ENCODE measurements around the gene LMOD2.
"Not testable (repeated sequence)": the region's sequence is repeated elsewhere in the genome, so short reads cannot be mapped to it uniquely, and the experiment has no call there.

Gene LMOD2, protein sequence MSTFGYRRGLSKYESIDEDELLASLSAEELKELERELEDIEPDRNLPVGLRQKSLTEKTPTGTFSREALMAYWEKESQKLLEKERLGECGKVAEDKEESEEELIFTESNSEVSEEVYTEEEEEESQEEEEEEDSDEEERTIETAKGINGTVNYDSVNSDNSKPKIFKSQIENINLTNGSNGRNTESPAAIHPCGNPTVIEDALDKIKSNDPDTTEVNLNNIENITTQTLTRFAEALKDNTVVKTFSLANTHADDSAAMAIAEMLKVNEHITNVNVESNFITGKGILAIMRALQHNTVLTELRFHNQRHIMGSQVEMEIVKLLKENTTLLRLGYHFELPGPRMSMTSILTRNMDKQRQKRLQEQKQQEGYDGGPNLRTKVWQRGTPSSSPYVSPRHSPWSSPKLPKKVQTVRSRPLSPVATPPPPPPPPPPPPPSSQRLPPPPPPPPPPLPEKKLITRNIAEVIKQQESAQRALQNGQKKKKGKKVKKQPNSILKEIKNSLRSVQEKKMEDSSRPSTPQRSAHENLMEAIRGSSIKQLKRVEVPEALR

DNA sequence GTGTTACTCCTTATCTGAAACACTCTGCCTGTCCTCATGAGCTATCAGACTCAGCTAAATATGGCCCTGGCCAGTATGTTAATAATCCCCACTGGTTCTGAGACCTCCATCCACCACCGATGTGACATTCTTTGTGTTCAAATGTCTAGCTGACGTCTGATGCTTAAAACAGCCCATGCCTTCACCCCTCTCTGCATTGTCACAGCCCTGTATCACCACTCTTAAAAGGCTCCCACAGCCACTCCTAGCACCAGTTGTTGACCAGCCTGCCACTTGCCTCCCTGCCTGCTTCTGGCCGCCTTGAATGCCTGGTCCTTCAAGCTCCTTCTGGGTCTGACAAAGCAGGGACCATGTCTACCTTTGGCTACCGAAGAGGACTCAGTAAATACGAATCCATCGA, at the start of gene LMOD2:
TSS of gene LMOD2 (plus strand) at position 253 of the 400 bp plus-strand sequence. CDS start at position 351, 98 bp downstream.
- DNase-seq (ENCODE audit: low spot score) = no peak

DNA sequence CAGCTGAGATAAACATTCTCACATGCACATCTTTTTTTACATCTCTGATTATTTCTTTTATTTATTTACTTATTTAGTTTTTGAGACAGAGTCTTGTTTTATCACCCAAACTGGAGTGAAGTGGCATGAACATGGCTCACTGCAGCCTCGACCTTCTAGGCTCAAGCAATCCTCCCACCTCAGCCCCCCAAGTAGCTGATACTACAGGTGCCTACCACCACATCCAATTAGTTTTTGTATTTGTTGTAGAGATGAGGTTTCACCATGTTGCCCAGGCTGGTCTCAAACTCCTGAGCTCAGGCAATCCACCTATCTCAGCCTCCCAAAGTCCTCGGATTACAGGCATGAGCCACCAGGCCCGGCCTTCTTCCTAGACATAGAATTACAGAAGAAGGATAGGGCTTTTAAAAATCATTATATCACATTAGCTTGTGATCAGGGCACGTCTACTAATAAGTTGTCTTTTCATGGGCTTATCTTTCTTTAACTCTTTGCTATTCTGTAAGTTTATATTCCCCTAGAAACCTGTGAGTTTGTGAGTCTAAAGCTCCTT, 48.2 kb upstream of the LMOD2 start:
- no peak for DNase-seq (ENCODE audit: low spot score)

DNA sequence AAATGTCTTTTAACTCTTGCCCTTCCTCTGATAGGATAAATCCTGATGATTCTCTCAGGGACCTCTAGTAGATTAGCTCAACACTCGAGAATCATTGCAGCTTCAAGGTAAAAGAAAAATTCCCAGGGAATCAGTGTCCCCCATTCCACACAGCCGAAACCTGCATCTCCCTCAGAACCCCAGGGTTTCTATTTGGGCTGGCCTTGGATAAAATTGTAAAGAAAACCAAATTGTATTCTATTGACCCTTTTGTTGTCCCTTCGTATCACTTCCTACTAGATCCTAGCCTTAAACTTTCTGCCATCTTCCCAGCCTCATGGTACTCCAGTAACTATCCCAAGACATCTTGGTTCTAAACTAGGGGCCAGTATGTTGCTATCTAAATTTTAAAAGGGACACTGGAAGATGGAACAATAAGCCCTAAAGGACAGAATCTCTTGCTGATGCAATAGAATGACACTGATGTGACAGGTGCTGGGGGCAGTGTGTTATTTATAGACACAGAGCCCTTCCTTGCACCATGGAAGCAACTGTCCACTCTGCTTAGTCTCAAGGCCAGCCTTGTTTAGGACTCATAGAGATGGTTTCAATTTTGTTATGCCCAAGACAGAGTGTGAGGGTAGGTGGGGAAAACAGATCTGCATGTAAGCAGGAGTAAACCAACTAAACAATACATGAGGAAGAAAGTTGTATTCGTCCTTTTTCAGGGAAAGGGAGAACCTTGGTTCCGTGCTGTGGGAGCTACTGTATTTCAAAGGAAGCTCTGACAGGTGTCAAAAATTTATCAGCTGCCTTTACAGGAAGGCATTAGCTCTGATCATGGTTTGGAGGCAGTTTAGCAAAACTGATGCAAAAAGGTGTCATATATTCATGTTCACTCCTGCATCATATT, 46.4 kb upstream of the LMOD2 start:
- DNase-seq (ENCODE audit: low spot score) = no peak

DNA sequence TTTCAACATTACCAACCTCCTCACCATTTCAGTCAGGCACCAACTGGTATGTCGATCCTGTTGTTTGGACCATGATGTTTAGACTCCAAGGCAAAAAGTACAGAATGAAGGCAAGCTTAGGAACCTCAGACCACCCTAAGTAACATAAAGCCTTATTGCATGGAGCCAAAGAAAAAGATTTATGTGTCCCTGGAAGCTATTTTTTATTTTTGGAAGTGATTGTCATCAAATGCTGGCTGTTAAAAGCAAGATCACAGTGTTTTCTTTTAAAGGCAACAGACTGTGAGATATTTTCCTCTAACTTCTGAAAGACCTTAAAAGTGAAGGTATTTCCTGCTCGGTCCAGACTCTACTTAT, 45.8 kb upstream of the LMOD2 start:
- no peak for DNase-seq (ENCODE audit: low spot score)

DNA sequence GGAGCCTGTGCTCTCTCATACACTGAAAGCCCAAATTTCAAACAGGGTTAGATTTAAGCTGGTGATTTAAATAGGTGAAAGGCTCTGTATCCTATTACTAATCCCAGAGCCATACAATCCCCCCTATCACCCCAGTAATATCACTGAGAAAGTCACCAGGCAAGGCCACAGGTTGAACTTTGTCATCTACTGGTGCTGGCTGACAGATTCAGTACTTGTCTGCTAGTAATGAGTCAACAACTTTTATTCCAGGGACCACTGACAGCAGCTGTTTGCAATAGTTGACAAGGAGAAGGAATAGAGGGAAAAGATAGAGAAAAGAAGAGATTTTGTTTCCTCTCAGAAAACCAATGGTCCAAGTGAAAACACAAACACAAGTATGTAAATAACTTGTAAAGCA, 43.6 kb upstream of the LMOD2 start:
- DNase-seq (ENCODE audit: low spot score) = no peak

DNA sequence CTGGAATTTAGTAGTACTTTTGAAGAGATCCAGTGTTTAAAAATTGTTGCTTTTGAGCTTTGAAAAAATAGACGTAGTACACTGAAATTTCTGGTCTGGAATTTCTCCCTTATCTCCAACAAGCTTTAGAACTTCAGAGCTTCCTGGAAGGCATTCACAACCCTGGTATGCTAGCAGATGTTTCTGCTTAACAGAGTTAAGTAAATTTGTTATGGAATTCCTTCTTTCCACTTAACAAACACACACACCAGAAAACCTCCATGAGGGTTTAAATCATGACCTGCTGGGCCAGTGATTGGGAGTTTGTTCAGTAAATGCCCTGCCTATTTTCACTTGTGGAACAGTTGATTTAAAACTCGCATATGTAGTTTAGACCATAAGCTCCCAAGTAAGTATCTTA, 40.3 kb upstream of the LMOD2 start:
- peak; percentile 65 for DNase-seq (ENCODE audit: low spot score)

DNA sequence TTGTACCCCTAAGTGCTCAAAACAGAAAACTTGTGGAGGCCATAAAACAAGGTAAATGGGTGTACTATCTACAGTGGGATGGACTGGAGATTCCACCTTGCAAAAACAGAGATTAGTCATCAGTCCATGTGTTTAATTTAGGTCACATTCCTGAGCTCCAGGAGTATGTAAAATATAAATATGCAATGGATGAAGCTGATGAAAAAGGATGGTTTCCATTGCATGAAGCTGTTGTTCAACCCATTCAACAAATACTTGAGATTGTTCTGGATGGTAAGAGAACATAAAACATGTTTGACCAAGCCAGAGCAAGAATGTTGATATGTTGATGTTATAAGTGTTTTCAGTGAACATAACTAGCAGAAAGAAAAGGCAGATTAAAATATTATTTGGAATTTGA, 39.4 kb upstream of the LMOD2 start:
- no peak for DNase-seq (ENCODE audit: low spot score)

DNA sequence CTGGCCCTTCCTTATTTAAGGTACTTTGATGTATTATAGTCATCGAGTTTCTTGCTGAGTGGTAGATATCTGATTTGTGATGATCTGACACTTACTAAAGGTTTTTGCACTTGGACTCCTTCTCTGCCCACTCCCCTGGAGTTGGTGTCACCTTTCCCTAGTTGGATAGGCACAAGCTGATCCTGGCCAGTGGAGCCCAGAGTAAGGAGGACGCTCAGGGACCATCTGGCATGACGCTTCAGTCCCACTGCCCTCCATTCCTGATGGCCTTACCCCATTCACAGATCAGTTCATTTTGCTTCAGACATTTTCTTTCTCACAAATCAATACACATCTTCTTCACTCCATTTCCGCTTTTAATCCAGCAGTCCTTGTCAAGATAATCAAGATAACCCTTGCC, 34.0 kb upstream of the LMOD2 start:
- DNase-seq (ENCODE audit: low spot score) = no peak

DNA sequence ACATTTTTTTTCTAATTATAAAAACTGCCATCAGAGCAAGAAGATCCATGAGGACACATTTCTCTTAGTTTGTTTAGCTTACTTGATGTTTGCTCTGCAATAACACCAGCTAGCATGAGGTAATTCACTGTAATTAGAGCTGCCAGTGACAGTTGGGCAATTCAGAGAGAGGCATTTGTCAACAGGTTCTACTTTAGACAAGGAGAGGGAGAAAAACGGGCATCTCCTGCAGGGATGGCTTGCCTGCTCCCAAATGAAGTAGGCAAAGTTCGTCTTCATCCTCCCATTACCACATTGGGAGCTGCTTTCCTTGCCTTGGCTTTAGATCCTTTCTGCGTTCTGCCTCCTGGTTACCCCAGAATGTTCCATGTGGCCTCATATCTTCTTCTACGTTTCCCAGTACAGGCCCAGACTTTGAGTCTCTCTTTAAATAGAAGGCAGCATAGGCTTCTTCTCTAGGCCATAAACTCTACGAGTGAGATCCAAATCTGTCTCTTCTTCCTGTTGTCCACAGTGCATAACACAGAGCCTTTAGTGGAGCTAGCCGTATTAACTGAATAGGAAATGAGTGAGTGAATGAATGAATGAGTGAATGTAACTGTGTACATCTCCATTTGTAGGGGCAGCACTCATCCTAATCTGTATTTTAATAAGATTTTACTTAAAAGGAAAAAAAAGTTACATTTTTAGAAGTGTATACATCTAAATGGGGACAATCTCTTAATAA, 32.8 kb upstream of the LMOD2 start:
- no peak for DNase-seq (ENCODE audit: low spot score)

DNA sequence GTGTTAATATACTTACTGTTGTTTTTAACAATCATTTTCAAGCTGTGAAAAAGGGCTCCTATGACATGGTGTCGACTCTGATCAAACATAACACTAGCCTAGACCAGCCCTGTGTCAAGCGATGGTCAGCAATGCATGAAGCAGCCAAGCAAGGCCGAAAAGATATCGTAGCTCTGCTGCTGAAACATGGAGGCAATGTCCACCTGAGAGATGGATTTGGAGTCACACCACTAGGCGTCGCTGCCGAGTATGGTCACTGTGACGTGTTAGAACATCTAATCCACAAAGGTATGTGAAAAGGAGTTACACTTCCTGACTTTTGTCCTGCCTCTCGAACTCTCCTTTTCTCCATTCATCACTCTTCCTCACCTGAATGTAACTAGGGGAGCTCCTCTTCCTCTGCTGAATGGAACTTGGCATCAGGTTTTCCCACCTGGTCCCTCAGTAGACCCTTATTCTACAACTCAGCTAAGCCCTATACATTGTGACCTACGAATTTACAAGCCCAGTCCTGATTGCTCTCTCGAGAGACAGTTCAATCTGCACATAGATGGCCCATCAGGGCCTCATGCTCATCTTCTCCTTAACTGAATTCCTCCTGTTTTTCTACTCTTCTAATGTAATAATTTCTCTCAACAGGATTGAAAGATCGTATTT, 31.0 kb upstream of the LMOD2 start:
- DNase-seq (ENCODE audit: low spot score) = no peak

DNA sequence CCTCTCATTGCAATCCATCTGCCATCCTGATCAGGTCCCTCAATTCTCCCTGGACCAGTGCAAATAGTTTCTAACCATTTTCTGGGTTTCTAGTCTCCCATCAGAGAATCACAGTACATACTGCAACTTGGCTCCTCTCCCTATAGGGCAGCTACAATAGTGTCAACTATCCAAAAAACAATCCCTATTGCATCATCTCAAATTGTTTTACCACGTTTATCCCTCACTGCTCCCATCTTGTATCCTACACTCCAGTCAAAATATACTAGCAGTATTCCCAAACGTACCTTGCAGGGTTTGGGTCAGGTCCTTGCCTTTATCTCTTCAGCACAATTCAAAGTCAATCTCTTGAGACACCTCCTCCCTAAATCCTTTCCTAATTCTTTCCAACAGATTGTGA, 30.4 kb upstream of the LMOD2 start:
- no peak for DNase-seq (ENCODE audit: low spot score)

DNA sequence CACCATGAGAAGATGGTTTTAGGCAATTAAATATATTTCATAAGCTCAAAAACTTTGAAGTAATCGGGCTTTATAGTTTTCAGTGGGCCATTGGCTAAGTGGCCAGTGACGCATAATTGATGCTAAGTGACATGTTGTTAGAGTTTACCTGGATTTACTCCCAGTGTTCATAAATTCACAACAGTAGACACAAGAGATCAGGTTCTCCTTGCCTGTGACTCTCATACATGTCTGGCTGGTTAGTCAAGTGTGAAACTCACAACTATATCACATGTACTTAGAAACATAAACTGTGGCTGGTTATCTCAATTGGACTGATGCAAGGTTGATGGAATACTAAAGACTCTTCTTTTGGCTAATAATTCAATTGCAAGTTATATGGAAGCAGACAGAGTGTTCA, 27.8 kb upstream of the LMOD2 start:
- no peak for DNase-seq (ENCODE audit: low spot score)

DNA sequence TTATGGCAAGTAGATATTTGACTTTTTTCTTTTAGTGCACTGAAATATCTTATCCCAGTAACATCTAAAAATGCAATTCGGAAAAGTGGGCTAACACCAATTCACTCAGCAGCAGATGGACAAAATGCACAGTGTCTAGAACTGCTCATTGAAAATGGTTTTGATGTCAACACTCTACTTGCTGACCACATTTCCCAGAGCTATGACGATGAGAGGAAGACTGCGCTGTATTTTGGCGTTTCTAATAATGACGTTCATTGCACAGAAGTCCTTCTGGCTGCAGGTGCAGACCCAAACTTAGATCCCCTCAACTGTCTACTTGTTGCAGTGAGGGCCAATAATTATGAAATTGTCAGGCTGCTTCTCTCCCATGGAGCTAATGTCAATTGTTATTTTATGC, 26.8 kb upstream of the LMOD2 start:
- DNase-seq (ENCODE audit: low spot score) = no peak

DNA sequence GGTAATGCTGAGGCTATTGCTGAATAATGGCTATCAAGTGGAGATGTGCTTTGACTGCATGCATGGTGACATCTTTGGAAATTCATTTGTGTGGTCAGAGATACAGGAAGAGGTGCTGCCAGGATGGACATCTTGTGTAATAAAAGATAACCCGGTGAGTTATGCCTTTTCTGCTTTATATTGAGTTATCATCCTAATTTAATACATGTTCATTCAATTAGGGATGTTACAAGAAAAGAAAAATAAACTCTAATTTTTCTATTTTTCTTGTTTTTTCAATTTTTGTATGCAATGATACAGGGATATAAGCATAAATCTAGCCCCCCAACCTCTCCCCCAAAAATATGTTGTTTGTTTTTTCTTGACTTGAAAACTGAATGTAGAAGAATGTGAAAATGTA, 26.4 kb upstream of the LMOD2 start:
- DNase-seq (ENCODE audit: low spot score) = no peak

DNA sequence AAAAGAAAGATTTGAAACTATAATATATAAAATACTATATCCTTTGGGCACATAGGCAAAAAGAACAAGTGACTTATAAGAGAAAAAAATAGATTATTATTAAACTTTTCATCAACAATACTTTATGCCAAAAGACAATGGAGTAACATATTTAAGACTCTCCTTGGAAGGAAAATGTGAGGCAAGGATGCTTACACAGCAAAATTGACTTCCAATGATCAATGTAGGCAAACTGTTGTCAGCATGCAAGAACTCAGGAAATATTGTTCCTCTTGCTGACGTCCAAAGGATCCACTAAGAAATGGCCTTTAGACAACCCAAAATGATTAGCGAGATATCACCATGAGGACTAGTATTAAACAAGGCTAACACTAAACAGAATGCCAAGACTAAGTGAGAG, 22.9 kb upstream of the LMOD2 start:
- no peak for DNase-seq (ENCODE audit: low spot score)

DNA sequence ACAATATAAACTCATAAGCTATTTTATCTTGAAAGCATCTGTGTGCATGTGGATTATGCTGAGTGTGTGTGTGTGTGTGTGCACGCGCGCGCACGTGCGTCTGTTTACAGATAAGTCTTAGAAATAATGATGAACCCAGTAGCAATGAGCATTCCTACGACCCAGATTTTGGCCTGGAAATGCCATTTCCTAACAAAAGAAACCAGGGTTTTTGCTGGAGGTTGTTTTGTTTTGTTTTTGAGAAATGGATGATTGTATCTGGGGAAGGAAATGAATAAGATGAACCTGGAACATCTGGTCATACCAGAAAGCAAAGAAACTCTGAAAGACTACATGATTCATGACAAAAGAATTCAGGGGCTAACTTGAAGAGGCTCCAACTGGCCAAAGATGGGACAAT, 22.1 kb upstream of the LMOD2 start:
- DNase-seq (ENCODE audit: low spot score) = peak; percentile 58

DNA sequence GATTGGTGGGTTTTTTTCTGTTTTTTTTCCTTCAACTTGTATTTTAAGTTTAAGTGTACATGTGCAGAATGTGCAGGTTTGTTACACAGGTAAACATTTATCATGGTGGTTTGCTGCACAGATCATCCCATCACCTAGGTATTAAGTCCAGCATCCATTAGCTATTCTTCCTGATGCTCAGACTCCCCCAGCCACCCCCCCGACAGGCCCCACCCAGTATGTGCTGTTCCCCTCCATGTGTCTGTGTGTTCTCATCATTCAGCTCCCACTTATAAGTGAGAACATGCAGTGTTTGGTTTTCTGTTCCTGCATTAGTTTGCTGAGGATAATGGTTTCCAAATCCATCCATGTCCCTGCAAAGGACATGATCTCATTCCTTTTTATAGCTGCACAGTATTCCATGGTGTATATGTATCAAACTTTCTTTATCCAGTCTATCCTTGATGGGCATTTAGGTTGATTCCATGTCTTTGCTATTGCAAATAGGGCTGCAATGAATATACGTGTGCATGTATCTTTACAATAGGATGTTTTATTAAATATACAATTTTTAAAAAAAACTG, 21.6 kb upstream of the LMOD2 start:
- DNase-seq (ENCODE audit: low spot score) = not testable (repeated sequence)

DNA sequence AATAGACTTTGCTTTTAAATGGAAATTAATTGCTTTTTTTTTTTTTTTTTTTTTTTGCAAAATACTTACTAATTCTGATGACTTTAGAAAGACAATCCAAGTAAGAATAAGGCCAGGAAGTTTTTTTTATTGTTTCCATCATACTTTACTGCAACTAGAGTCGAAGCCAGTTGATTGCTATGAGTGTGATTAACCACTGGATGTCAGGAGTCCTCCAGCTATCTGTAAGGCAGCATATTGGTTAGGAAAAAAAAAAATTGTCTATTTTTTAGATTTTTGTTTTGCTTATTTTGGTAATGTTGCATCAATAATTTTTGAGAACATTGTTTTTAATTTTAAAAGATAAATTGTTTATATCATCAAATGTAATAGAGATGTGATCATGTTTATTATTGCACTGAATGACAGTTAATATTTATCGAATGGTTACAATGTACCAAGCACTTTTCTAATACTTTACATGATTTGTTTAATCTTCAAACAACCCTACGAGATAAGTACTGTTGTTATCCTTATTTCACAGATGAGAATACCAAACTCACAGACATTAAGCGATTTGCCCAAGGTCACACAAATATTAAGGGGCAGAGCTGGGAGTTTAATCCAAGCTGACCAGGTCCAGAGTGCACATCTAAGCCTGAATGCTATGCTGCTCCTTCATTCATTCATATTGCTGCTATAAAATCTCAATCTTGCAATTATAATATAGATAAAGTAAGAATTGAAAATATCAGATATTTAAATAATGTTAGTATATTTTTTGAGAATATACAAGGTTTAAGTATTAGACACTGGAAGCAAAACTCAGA, 19.9 kb upstream of the LMOD2 start:
- peak; percentile 52 for DNase-seq (ENCODE audit: low spot score)

DNA sequence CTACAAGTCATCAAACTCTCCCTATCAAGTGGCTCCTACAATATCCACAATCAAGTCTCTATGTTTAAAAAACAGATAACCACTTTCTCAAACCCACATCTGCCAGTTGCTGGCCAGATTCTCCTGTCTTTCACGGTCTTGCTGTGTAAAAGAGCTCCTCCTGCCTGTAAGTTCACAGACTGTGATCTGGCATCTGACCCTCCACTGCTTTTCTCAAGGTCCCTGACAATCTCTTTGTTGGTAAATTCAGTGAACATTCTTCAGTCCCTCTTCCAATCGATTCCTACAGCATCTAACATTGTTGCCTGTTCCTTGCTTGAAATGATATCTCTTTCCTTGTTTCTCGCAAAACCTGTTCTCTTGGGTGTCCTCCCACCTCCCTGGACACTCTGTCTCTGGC, 18.5 kb upstream of the LMOD2 start:
- no peak for DNase-seq (ENCODE audit: low spot score)

DNA sequence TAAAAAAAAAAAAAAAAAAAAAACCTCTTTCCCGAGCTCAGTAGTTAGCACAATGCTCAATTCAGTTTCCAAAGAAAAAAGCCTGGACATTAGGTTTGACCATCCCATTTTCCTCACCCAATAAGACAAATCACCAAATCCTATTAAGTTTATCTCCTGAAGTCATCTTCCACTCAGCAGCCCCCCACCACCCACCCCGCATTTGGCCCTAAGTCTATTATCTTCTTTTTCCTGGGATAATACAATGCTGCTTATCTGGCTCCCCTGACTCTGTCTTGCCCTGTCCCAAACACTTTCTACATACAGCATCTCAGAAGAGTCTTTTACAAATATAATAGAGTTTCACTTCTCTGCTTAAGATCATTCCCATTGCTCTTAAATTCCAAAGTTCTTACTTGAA, 17.8 kb upstream of the LMOD2 start:
- no peak for DNase-seq (ENCODE audit: low spot score)

Measured in GM03348 (cell line).